Stimulated activated CD8-positive, alpha-beta memory T cell treated with anti-CD3 and anti-CD28 coated beads, Interleukin-15, amount 100 ng/mL, for 1 hour (primary cell): ENCODE measurements around the gene SDK2.

Experiments
- DNase-seq: peaks from one replicate; pipeline ENCODE4 v3.0.0-alpha.2; 2020; ENCODE audit warnings: low read depth

The SDK2 gene

GRCh38 chr17:73363442-73364154 lies 280.6 kb downstream of the SDK2 start:
- no peak for DNase-seq

GRCh38 chr17:73362697-73363096 lies 281.5 kb downstream of the SDK2 start:
- DNase-seq = no peak

GRCh38 chr17:73360961-73361761 lies 283.1 kb downstream of the SDK2 start:
- no peak for DNase-seq

GRCh38 chr17:73359987-73360410 lies 284.2 kb downstream of the SDK2 start:
- DNase-seq = no peak

GRCh38 chr17:73359352-73359751 lies 284.9 kb downstream of the SDK2 start:
- no peak for DNase-seq

GRCh38 chr17:73358668-73359067 lies 285.6 kb downstream of the SDK2 start:
- no peak for DNase-seq

GRCh38 chr17:73357981-73358380 lies 286.3 kb downstream of the SDK2 start:
- no peak for DNase-seq

GRCh38 chr17:73357318-73357717 lies 286.9 kb downstream of the SDK2 start:
- no peak for DNase-seq

- no peak for DNase-seq
Observed at GRCh38 chr17:73356561-73357170, 287.6 kb downstream of the SDK2 start.

GRCh38 chr17:73354423-73355284 lies 289.6 kb downstream of the SDK2 start:
- no peak for DNase-seq

GRCh38 chr17:73352261-73352660 lies 292.0 kb downstream of the SDK2 start:
- no peak for DNase-seq

- no peak for DNase-seq
Observed at GRCh38 chr17:73351764-73352163, 292.5 kb downstream of the SDK2 start.

- no peak for DNase-seq
Observed at GRCh38 chr17:73350864-73351263, 293.4 kb downstream of the SDK2 start.

- DNase-seq = no peak
Observed at GRCh38 chr17:73349647-73350046, 294.6 kb downstream of the SDK2 start.

- no peak for DNase-seq
Observed at GRCh38 chr17:73349138-73349537, 295.1 kb downstream of the SDK2 start.

GRCh38 chr17:73348829-73349095 lies 295.5 kb downstream of the SDK2 start:
- no peak for DNase-seq

- DNase-seq = no peak
Observed at GRCh38 chr17:73348018-73348828, 296.0 kb downstream of the SDK2 start.

GRCh38 chr17:73347351-73347750 lies 296.9 kb downstream of the SDK2 start:
- DNase-seq = no peak

- DNase-seq = no peak
Observed at GRCh38 chr17:73346501-73347162, 297.6 kb downstream of the SDK2 start.

GRCh38 chr17:73343739-73344454 lies 300.3 kb downstream of the SDK2 start:
- no peak for DNase-seq
